ENCODE data around the gene ZNF710. TPM values are rescaled to one million over a fixed set of nuclear protein-coding genes. Genes with fewer than 3 reads are reported as not detected.

The ZNF710 gene
- polyA plus RNA-seq, 1 of the 3 experiments (the other 2 are of a cell fraction), result 2.7 TPM

DNA sequence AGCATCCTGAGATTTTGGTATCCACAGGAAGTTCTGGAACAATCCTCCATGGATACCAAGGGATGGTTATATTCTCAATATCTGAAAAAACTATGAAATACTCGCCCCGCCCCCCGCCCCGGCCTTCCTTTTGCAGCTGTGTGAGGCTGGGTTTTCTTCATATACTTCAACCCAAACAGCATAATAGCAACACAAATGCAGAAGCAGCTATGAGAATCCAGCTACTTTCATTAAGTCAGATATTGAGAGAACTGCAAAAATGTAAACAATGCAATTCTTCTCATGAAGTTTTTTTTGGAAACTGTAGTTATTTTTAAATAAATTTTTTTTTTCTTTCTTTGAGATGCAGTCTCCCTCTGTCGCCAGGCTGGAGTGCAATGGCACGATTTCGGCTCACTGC lies 112.0 kb downstream of the ZNF710 start:
- H3K9ac ChIP-seq, result no peak overlapping the region
- H3K79me2 ChIP-seq (ENCODE audit: insufficient read depth), result no peaks in the 10 kb centered on the region
- no peaks in the 10 kb centered on the region for H4K20me1 ChIP-seq (ENCODE audit: insufficient read depth)
- no peak overlapping the region for H2AFZ ChIP-seq (ENCODE audit: low read depth)
- ChIA-PET CTCF (no interaction called here), POLR2A (no interaction called here)
- no peak overlapping the region for H3K4me3 ChIP-seq (ENCODE audit: low read depth in 2 of 2, low read length in 1 of 2)
- no peak for DNase-seq
- H3K4me2 ChIP-seq, result no peak overlapping the region
- TF ChIP-seq GATA2 (CRISPR knock-in tag; IDR thresholded peaks at IDR 0.05) (no peak), RXRA (IDR thresholded peaks at IDR 0.05; ENCODE audit: borderline replicate concordance, low read depth) (no peak), TEAD4 (IDR thresholded peaks at IDR 0.05; ENCODE audit: borderline replicate concordance, insufficient read depth) (no peak), EZH2phosphoT487 (IDR thresholded peaks at IDR 0.05; ENCODE audit: borderline replicate concordance, low read depth) (no peak)
- no peaks in the 10 kb centered on the region for H3K9me2 ChIP-seq
- H3K4me1 ChIP-seq (ENCODE audit: control insufficient read depth in 1 of 2, insufficient read depth in 2 of 2, low read depth in 1 of 2, low read length in 1 of 2), result no peaks in the 10 kb centered on the region
- H3K27me3 ChIP-seq (ENCODE audit: insufficient read depth), result no peaks in the 10 kb centered on the region
- no peak overlapping the region for H3K27ac ChIP-seq (ENCODE audit: low read depth in 2 of 2, low read length in 1 of 2)
- H3F3A ChIP-seq (replicated peaks; ENCODE audit: insufficient read depth), result no peaks in the 10 kb centered on the region
- 47% methylated on average over 7 of the region's 7 CpGs for WGBS (ENCODE audit: low lambda C conversion rate)
- no peaks in the 10 kb centered on the region for H3K36me3 ChIP-seq (replicated peaks in 1 of 2; ENCODE audit: control insufficient read depth in 1 of 2, insufficient read depth in 2 of 2, low read length in 1 of 2)
- no peaks in the 10 kb centered on the region for H3K9me3 ChIP-seq

DNA sequence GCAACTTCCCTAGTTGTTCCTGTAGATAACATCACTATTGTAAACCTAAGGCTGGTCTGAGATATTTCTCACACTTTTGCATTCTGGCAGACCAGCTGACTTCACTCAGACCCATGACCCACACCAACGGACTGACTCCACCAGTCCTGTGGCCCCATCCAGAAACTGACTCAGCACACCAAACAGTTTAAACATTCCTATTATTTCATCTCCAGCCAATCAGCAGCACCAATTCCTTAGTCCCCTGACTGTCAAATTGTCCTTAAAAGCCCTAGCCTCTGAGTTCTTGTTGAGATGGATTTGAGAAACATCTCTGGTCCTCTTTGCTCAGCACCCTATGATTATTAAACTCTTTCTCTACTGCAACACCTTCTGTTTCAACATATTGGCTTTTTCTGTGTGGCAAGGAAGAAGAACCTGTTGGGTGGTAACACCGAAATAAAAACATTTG lies 113.4 kb downstream of the ZNF710 start:
- no peaks in the 10 kb centered on the region for H3F3A ChIP-seq (replicated peaks; ENCODE audit: insufficient read depth)
- H3K4me1 ChIP-seq (ENCODE audit: control insufficient read depth in 1 of 2, insufficient read depth in 2 of 2, low read depth in 1 of 2, low read length in 1 of 2), result no peaks in the 10 kb centered on the region
- no peaks in the 10 kb centered on the region for H3K9me3 ChIP-seq
- ChIA-PET CTCF (no interaction called here), POLR2A (no interaction called here)
- H3K36me3 ChIP-seq (replicated peaks in 1 of 2; ENCODE audit: control insufficient read depth in 1 of 2, insufficient read depth in 2 of 2, low read length in 1 of 2), result no peaks in the 10 kb centered on the region
- no peak for TF ChIP-seq EP300 (IDR thresholded peaks at IDR 0.05; ENCODE audit: borderline replicate concordance in 1 of 2, low read depth in 1 of 2, low read length in 1 of 2)
- TF ChIP-seq CHD2 (IDR thresholded peaks at IDR 0.05; ENCODE audit: low read length, partially characterized antibody), result no peak
- TF ChIP-seq SMC3 (IDR thresholded peaks at IDR 0.05; ENCODE audit: low read depth, low read length), result no peak
- TF ChIP-seq FOXM1 (IDR thresholded peaks at IDR 0.05; ENCODE audit: low read depth), result no peak
- WGBS (ENCODE audit: low lambda C conversion rate), result 3% methylated on average over 2 of the region's 2 CpGs
- no peak overlapping the region for H2AFZ ChIP-seq (ENCODE audit: low read depth)
- no peak overlapping the region for H3K9ac ChIP-seq
- no peaks in the 10 kb centered on the region for H4K20me1 ChIP-seq (ENCODE audit: insufficient read depth)
- no peak overlapping the region for H3K4me2 ChIP-seq
- no peak for DNase-seq
- no peaks in the 10 kb centered on the region for H3K9me2 ChIP-seq
- no peaks in the 10 kb centered on the region for H3K79me2 ChIP-seq (ENCODE audit: insufficient read depth)
- no peak overlapping the region for H3K27ac ChIP-seq (ENCODE audit: low read depth in 2 of 2, low read length in 1 of 2)
- no peaks in the 10 kb centered on the region for H3K27me3 ChIP-seq (ENCODE audit: insufficient read depth)
- H3K4me3 ChIP-seq (ENCODE audit: low read depth in 2 of 2, low read length in 1 of 2), result no peak overlapping the region

DNA sequence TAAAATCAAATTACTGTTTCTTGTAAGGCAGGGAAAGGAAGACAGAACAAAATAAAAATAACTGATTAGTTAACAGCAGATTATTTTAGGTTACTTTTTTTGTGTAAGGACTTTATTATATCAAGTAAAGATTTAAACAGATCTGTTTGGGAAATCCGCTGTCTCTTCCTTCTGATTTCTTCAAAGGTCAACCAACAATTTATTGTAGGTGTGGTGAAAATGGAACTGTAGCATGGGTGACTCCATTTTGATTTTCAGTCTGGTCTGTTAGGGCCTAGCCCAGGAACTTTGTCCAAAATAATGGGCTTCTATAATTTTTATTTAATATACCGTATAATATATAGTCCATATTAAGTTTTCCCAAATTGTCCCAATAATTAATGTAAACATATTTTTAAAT lies 114.7 kb downstream of the ZNF710 start:
- Histone ChIP-seq H2AFZ (ENCODE audit: low read depth) (no peak overlapping the region), H3K4me3 (ENCODE audit: low read depth in 2 of 2, low read length in 1 of 2) (no peak overlapping the region), H3K27me3 (ENCODE audit: insufficient read depth) (no peaks in the 10 kb centered on the region), H3F3A (replicated peaks; ENCODE audit: insufficient read depth) (no peaks in the 10 kb centered on the region), H3K9me3 (no peaks in the 10 kb centered on the region), H3K9ac (no peak overlapping the region), H3K79me2 (ENCODE audit: insufficient read depth) (no peaks in the 10 kb centered on the region), H4K20me1 (ENCODE audit: insufficient read depth) (no peaks in the 10 kb centered on the region), H3K4me2 (no peak overlapping the region), H3K4me1 (ENCODE audit: control insufficient read depth in 1 of 2, insufficient read depth in 2 of 2, low read depth in 1 of 2, low read length in 1 of 2) (no peaks in the 10 kb centered on the region), H3K9me2 (no peaks in the 10 kb centered on the region), H3K27ac (ENCODE audit: low read depth in 2 of 2, low read length in 1 of 2) (no peak overlapping the region), H3K36me3 (replicated peaks in 1 of 2; ENCODE audit: control insufficient read depth in 1 of 2, insufficient read depth in 2 of 2, low read length in 1 of 2) (no peaks in the 10 kb centered on the region)
- TF ChIP-seq, protein P1, sequence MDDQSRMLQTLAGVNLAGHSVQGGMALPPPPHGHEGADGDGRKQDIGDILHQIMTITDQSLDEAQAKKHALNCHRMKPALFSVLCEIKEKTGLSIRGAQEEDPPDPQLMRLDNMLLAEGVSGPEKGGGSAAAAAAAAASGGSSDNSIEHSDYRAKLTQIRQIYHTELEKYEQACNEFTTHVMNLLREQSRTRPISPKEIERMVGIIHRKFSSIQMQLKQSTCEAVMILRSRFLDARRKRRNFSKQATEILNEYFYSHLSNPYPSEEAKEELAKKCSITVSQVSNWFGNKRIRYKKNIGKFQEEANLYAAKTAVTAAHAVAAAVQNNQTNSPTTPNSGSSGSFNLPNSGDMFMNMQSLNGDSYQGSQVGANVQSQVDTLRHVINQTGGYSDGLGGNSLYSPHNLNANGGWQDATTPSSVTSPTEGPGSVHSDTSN (IDR thresholded peaks at IDR 0.05), result no peak
- TF ChIP-seq TEAD4 (IDR thresholded peaks at IDR 0.05; ENCODE audit: borderline replicate concordance, insufficient read depth) (no peak), FOSL2 (IDR thresholded peaks at IDR 0.05; ENCODE audit: borderline replicate concordance, low read depth) (no peak), EP300 (IDR thresholded peaks at IDR 0.05; ENCODE audit: borderline replicate concordance in 1 of 2, low read depth in 1 of 2, low read length in 1 of 2) (no peak), NRF1 (IDR thresholded peaks at IDR 0.05; ENCODE audit: low read depth, low read length) (no peak), YY1 (IDR thresholded peaks at IDR 0.05; ENCODE audit: low read depth) (no peak), GABPA (IDR thresholded peaks at IDR 0.05; ENCODE audit: low read depth) (no peak), SIN3A (IDR thresholded peaks at IDR 0.05; ENCODE audit: borderline replicate concordance, low read depth, low read length) (no peak), EZH2phosphoT487 (IDR thresholded peaks at IDR 0.05; ENCODE audit: borderline replicate concordance, low read depth) (no peak), RFX5 (IDR thresholded peaks at IDR 0.05; ENCODE audit: low read length) (no peak), POLR2AphosphoS5 (IDR thresholded peaks at IDR 0.05; ENCODE audit: low read depth, low read length) (no peak), RCOR1 (IDR thresholded peaks at IDR 0.05; ENCODE audit: low read length) (no peak), SMC3 (IDR thresholded peaks at IDR 0.05; ENCODE audit: low read depth, low read length) (no peak)
- TF ChIP-seq, protein P2, sequence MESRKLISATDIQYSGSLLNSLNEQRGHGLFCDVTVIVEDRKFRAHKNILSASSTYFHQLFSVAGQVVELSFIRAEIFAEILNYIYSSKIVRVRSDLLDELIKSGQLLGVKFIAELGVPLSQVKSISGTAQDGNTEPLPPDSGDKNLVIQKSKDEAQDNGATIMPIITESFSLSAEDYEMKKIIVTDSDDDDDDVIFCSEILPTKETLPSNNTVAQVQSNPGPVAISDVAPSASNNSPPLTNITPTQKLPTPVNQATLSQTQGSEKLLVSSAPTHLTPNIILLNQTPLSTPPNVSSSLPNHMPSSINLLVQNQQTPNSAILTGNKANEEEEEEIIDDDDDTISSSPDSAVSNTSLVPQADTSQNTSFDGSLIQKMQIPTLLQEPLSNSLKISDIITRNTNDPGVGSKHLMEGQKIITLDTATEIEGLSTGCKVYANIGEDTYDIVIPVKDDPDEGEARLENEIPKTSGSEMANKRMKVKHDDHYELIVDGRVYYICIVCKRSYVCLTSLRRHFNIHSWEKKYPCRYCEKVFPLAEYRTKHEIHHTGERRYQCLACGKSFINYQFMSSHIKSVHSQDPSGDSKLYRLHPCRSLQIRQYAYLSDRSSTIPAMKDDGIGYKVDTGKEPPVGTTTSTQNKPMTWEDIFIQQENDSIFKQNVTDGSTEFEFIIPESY (IDR thresholded peaks at IDR 0.05; ENCODE audit: borderline replicate concordance, low read depth), result no peak
- POLR2A ChIA-PET, result no interaction called here
- 72% methylated on average over 2 of the region's 2 CpGs for WGBS (ENCODE audit: low lambda C conversion rate)
- CTCF ChIA-PET, result interaction anchor here (0.7 kb wide), 1 partner anchor 9 kb away, joined by 4 read pairs; no protein-coding TSS in a partner anchor
- no peak for DNase-seq
